ENCODE results near the gene SLC16A7.

DNA sequence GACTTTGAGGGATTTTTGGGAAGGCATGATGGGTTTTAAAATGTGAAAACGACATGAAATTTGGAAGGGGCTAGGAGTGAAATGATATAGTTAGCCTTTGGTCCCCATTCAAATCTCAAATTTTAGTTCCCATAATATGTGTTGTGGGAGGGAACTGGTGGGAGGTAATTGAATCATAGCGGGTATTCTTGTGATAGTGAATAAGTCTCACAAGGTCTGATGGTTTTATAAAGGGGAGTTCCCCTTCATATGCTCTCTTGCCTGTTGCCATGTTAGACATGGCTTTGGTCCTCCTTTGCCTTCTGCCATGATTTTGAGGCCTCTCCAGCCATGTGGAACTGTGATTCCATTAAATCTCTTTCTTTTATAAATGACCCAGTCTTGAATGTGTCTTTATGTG lies 72.8 kb downstream of the SLC16A7 start:
- no peak for TF ChIP-seq CTCF (IDR thresholded peaks at IDR 0.05)
- TF ChIP-seq POLR2A (IDR thresholded peaks at IDR 0.05): no peak

Data from vagina (tissue), 2 donors.